Renal cortex interstitium (tissue), 3 donors: Measurements from ENCODE around the gene PARP6. TPM values are rescaled to one million over a fixed set of nuclear protein-coding genes. Genes with fewer than 3 reads are reported as not detected.

Experiments used
- polyA plus RNA-seq, 3 donors: library from polyadenylated mRNA; unstranded; fragments of 120-200 nt; gene quantifications; one replicate each; pipeline ENCODE4 v1.2.1, GENCODE V29; 2013; ENCODE audit not compliant: insufficient read length in 3 of 3

The PARP6 gene
- polyA plus RNA-seq, 3 donors, result 88.5 to 141 (median 106) TPM

Other genes starting within 250 kb of the PARP6 start
- 10 to 100 TPM; 32.6 to 38.1 (median 34.2) TPM for gene MYO9A, start 154.4 kb downstream of the PARP6 start, polyA plus RNA-seq
- gene SENP8, start 154.2 kb downstream of the PARP6 start, polyA plus RNA-seq, result 1 to 10 TPM; 6.1 to 7.0 (median 6.3) TPM
- gene GRAMD2A, start 74.8 kb downstream of the PARP6 start, polyA plus RNA-seq, result 10 to 100 TPM in 1 of 3 donors, 1 to 10 TPM in 2; 7.0 to 15.4 (median 8.7) TPM
- gene PKM, start 41.4 kb downstream of the PARP6 start, polyA plus RNA-seq, result 100 to 1,000 TPM; 636 to 752 (median 681) TPM
- gene CELF6, start 47.6 kb upstream of the PARP6 start, polyA plus RNA-seq, result 1 to 10 TPM; 3.1 to 7.0 (median 3.9) TPM
- 100 to 1,000 TPM; 105 to 135 (median 111) TPM for gene HEXA, start 103.5 kb upstream of the PARP6 start, polyA plus RNA-seq
- not detected for gene TMEM202, start 125.8 kb upstream of the PARP6 start, polyA plus RNA-seq
- gene ARIH1, start 201.8 kb upstream of the PARP6 start, polyA plus RNA-seq, result 100 to 1,000 TPM; 189 to 194 (median 193) TPM